Smooth muscle cell of bladder (primary cell): ENCODE results near the gene IL37. TPM values are rescaled to one million over a fixed set of nuclear protein-coding genes. Genes with fewer than 3 reads are reported as not detected.

Experiments
- total RNA-seq: library from RNA; depleted of rRNA; stranded (reverse); fragments of >200 nt; gene quantifications from 2 replicates; pipeline ENCODE4 v1.2.3, GENCODE V29; 2014

Gene IL37
- total RNA-seq = not detected in 2 replicates

DNA sequence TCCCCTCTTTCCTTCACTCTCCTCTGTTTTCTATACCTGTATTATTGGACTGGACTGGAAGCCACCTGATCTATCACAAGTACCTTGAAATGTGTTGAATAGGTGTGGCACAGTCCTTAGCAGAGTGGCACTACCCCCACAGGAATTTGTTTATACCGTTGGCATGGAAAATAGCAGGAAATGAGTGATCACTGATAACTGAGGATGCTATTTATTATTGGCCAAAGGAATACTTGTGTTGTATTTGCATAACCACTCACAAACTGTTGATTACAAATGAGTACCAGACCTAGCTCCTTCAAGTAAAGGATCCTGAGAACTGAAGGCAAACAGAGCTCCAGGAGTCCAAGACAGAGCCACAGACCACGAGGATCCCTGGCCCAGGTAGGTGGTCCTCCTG lies at the start of gene IL37:
Gene IL37 (plus strand): TSS at position 301 of the 400 bp plus-strand sequence. CDS start 1,848 bp downstream, outside the sequence.

Other genes with a start within 250 kb of the IL37 start
- gene NT5DC4, start 190.1 kb upstream of the IL37 start, total RNA-seq = not detected in 2 replicates
- 0.74 and 0.85 TPM in 2 replicates for gene CKAP2L, start 146.6 kb upstream of the IL37 start, total RNA-seq
- gene IL1A, start 126.7 kb upstream of the IL37 start, total RNA-seq = 2.3 and 7.5 TPM in 2 replicates
- gene IL1B, start 74.4 kb upstream of the IL37 start, total RNA-seq = 26.3 and 54.3 TPM in 2 replicates
- not detected in 2 replicates for gene IL36G, start 66.8 kb downstream of the IL37 start, total RNA-seq
- not detected in 2 replicates for gene IL36A, start 94.3 kb downstream of the IL37 start, total RNA-seq
- not detected in 2 replicates for gene IL36B, start 141.7 kb downstream of the IL37 start, total RNA-seq
- gene IL36RN, start 148.0 kb downstream of the IL37 start, total RNA-seq = 0.09 TPM in 1 of 2 replicates, not detected in the other
- gene IL1F10, start 156.8 kb downstream of the IL37 start, total RNA-seq = not detected in 2 replicates
- 0.09 and 0.71 TPM in 2 replicates for gene IL1RN, start 216.4 kb downstream of the IL37 start, total RNA-seq